GDM1 (cell line): ENCODE data around the gene CERS6.
"Not testable (repeated sequence)": the region's sequence is repeated elsewhere in the genome, so short reads cannot be mapped to it uniquely, and the experiment has no call there.

ENCODE experiments used
- DNase-seq: peaks from one replicate; lab custom pipeline; 2025; lab: John Stamatoyannopoulos, UW

Gene CERS6, protein sequence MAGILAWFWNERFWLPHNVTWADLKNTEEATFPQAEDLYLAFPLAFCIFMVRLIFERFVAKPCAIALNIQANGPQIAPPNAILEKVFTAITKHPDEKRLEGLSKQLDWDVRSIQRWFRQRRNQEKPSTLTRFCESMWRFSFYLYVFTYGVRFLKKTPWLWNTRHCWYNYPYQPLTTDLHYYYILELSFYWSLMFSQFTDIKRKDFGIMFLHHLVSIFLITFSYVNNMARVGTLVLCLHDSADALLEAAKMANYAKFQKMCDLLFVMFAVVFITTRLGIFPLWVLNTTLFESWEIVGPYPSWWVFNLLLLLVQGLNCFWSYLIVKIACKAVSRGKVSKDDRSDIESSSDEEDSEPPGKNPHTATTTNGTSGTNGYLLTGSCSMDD

DNA sequence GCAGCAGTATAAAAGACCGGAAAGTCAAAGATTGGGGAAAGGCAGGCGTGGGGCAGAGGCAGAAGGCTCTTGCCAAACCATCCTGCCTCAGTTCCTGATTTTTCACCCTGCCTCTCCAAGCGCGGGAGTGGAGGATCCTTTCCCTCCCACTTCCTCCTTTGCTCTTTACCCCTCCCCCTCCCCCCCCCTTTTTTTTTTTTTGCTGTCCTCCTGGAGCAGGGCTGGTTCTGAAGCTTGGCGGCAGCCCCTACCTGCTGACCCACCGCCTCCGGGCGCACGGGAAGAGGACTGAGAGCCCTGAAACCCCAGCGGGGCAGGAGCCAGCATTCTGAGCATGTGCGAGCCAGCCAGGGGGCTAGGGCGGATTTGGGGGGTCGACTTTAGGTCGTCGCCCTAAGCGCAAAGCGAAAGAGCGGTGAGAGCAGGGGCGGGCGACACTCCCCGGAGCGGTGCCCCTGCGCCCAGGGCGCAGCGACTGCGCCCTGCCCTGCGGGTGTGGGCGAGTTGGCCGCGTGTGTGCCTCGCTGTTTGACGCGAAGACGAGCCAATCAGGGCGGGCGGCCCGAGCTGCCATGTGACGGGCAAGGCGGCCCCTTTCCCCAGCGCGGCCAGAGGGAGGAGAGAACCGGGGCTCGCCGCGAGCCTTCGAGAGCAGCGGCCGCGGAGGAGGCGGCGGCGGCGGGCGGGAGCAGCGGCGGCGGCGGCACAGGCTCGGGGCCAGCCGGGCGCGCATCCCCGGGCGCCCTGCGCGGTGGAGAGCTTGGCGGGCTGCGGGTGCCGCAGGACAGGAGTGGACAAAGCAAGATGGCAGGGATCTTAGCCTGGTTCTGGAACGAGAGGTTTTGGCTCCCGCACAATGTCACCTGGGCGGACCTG, at the start of gene CERS6:
CERS6 (plus strand) TSS at position 628 of the 876 bp plus-strand sequence; CDS start at position 805, 177 bp downstream.
- DNase-seq: peak; percentile 93

DNA sequence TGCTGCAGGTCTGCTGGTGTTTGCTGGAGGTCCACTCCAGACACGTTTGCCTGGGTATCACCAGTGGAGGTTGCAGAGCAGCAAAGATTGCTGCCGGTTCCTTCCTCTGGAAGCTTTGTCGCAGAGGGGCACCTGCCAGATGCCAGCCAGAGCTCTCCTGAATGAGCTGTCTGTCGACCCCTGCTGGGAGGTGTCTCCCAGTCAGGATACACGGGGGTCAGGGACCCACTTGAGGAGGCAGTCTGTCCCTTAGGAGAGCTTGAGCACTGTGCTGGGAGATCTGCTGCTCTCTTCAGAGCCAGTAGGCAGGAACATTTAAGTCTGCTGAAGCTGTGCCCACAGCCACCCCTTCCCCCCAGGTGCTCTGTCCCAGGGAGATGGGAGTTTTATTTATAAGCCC, 43.8 kb upstream of the CERS6 start:
- DNase-seq: not testable (repeated sequence)

DNA sequence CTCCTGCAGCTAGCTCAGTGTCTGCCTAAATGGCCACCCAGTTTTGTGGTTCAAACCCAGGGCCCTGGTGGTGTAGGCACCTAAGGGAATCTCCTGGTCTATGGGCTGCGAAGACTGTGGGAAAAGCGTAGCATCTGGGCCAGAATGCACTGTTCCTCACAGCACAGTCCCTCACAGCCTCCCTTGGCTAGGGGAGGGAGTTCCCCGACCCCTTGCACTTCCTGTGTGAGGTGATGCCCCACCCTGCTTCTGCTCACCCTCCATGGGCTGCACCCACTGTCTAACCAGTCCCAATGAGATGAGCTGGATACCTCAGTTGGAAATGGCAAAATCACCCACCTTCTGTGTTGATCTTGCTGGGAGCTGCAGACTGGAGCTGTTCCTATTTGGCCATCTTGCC, 43.0 kb upstream of the CERS6 start:
- not testable (repeated sequence) for DNase-seq

DNA sequence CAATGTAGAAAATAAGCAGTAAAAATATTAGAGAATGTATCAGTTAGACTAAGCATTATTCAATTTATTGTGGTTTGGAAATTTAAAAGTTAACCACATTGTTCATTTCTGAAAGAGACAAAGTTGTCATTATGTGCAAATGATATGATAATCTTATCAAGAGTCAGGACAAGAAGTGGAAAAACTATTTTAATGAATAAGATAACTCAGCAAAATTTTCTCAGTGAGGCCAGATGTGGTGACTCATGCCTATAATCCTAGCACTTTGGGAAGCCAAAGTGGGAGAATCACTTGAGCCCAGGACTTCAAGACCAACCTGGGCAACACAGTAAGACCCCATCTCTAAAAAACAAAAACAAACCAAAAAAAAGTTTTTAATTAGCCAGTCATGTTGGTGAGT, 39.5 kb upstream of the CERS6 start:
- no peak for DNase-seq

DNA sequence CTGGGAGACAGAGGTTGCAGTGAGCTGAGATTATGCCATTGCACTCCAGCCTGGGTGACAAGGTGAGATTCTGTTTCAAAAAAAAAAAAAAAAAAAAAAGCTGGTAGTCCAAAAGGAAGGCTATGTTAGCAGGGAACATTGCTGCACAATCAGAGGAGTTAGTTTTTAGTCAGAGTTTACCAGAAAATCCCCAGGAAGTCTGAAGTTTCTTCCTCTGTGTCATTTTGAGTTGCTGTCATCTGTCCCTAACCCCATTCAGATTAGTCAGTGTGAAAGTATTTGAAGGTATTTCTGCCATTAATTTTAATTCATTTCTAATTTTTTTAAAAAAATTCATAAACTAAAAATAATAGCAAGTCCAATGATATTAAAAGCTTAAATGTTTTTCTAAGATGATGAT, 33.5 kb upstream of the CERS6 start:
- DNase-seq: no peak

DNA sequence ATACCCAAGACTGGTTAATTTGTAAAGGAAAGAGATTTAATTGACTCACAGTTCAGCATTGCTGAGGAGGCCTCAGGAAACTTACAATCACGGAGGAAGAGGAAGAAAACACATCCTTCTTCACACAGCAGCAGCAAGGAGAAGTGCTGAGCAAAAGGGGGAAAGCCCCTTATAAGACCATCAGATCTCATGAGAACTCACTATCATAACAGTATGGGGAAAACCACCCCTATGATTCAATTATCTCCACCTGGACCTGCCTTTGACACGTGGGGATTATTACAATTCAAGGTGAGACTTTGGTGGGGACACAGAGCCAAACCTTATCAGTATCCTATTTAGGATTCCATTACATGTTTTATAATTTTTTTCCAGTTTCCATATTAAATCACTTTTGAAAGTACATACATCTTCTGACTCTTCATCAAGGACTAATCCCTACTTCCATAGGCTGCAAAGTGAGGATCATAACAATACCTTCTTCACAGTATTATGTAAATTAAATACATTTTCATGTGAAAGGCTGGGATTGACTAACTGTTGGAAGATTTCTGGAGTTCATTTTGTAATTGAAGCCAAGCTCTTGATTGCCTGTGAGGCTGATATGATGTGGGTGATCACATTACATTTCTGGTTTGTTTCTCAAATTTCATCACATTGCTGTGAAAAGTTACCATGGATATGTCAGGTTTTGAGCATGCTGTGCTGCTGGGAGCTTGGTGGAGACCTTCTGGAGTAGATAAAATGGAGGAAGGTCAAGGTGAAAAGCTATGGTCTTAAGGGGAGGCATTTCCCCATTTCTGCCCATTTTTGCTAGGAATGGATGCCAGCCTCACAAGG, 31.7 kb upstream of the CERS6 start:
- no peak for DNase-seq

DNA sequence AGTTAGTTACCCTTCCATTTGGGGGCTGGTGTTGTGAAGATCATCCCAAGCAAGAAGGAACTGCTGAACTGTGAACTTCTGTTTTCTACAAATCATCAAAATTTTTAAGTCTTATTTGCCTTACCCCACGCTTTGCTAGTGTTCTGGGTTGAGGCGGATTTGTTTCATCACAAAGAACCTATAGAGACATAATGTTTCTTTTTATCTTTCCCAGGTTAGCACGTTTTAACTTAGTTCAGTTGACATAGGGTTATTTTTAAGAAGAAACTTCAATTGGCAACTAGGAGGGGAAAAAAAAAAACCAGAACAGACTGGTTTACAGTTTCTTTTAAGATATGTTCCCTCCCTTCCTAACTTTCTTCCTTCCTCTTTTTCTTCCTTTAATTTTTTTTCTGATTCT, 31.1 kb upstream of the CERS6 start:
- no peak for DNase-seq

DNA sequence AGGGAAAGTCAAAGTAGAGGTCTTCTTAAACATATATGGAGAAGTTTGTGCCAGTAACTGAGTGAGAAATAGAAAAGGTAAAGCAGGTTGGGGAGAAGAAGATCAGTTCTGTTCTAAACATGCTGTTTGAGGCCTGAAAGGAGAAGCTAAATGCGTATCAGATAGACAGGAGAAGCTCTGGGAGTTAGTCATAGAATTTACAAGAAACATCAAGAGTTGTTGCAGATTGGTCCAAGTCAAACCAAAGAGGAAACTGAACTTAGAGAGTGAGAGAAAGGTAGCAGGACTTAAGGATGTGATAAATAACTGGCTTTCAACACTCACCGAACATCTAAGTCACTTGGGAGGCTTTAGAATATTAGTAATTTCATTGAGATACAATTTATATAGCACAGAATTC, 29.2 kb upstream of the CERS6 start:
- no peak for DNase-seq

DNA sequence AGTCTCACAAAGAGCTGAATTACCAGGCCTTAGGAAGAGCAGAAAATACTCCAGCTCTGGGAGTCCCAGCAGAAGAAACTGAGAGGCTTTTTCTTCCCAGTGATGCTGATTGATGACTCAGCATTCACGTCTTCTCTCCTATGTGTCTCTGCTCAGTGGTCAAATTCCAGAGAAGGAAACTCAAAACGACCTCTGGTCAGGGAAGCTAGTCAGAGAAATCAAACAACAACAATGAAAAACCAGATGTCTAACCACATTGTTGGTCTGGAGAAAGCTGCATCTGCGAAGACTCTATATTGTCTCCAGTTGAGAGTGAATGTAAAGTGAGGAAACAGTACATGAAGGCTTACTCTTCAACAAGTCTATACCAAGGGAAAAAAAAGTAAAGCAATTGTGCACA, 28.6 kb upstream of the CERS6 start:
- no peak for DNase-seq

DNA sequence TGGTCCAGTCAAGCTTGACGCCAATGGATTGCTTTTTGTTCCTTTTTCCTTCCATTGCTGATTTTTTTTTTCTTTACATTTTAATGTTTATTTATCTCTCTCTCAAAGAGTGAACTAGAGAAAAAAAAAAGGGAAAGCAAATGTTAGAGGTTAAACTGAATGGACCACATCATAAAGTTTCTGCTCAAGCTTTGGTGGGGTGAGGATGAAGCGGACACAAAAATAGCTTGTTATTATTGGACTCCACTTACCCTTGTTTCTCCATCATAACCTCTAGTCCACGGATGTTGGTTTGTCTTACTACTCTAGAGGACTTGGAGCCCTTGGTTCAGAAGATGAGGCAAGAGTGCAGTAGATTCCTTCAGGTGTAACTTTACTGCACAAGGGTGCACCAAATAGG, 27.6 kb upstream of the CERS6 start:
- DNase-seq: no peak

DNA sequence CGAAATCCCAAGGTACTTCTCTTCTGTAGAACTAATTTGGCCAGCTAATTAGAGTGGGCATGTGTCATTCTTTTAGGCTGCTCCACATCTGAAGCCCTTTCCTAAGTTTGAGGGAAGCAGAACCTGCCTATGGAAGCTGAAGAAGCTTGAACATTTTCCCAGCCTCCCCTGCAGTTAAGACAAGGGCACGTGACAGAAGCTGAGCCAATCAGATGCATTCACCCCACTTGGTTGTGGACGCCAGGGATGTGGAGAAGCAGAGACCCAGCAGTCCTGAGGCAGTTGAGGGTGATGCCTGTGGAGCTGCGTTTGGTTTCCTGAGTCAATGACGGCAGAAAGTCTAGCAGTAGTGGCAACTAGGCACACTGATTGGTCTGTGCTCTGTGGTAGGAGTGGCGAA, 26.1 kb upstream of the CERS6 start:
- no peak for DNase-seq

DNA sequence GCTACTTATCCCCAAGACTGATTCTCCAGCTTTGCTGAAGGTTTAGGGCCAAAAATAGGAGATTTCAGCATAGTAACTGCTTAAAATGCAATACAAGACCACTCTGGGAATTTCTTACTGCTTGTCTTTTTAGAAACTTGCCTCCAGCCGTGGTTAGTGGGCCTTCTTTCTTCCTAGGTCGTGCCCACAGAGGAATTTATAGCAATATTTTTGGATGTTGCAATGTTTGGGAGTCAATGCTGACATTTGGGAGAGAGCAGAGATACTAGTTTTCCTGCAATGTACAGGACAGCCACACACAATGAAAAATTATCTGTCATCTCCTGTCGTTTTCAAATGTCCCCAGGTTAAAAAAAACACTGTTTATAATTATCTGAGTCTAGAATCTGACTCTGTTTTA, 25.6 kb upstream of the CERS6 start:
- DNase-seq: no peak

DNA sequence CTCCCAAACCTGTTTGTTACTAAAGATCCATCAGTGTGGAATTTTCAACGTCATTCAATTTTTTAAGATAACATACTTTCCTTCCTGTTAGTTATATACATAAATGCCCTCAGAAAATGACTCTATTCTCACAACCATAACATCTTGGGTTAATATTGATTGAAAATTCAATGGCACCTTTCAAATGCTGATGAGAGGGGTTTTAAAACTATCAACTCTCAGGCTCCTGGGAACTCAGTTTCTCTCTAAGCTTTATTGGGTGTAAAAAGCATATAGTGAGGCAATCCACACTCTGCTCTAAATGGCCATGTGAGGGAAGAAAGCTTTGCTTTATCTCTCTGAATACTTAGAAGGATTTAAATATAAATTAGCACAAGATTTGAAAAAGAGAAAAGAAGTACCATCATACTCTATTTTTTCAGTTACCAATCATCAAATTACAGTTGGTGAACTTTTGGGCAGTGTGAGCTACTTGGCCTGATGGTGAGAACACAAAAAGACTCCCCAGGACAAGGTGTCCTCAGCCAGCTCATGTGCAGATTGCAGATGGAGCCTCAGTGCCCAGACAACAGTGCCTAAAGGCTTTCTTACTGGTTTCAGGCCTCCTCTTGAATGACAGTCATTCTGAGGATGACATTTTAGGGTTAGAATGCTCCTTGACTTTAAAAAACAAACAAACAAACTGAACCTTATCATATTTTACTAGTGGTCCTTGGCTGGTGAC, 24.6 kb upstream of the CERS6 start:
- DNase-seq: no peak

DNA sequence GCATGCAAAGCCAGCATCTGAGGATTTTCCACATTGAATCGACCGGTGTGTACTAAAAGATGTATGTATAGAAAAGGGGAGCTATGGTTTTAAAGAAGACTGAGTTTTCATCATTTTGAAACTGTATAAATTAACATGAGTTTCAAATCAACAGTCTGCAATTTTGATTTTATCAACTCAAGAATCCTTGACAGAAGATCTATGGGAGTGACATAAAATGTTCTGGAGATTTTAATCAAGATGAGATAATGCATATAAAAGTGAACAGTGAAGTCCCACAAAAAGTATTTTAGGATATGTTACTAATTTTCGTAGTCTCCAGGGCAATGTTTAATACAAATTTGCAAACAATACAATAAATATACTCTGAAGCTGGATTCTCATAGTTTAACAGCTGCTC, 24.0 kb upstream of the CERS6 start:
- DNase-seq: no peak

DNA sequence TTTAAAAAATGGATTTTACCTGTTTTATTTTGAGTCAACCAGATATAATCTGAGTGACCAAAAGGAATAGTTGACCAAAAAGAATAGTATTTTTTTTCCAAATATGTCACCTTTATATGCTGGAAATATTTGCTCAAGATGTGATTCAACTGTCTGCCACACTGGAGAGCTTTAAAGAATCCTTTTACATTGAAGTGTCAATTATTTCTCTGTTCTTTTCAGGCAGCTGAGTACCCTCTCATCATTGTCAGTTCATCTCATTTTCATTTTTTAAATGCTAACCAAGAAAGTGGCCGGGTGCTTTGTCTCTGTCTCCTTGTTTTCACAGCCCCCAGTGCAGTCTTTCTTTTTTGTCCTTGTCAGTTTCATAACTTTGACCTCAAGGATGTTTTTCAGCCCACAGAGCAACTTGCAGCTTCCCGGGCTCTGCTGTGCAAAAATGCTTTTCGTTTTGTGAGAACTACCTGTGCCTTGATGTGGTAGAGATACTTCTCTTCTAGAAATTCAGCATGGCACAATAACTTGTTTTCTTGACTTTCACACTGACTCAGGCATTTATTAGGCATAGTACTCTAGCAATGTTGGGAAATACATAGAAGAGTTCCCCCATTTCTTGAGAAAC, 23.4 kb upstream of the CERS6 start:
- no peak for DNase-seq

DNA sequence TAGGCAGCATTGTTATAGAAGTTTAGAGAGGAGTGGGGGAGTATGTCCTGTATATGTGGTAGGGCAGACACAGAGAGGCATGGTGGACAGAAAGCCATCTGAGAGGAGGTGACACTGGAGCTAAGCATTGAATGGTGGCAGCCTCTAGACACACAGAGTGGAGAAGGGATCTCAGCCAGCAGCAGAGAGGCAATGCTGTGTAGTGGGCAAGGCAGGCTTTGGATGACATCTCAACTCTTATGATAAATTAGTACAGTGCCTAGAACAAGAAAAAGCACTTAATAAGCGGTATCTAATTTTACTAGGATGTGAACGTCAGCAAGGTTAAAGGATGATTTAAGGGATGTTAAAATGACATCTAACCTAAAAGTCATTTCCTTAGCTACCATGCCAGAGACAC, 22.5 kb upstream of the CERS6 start:
- no peak for DNase-seq

DNA sequence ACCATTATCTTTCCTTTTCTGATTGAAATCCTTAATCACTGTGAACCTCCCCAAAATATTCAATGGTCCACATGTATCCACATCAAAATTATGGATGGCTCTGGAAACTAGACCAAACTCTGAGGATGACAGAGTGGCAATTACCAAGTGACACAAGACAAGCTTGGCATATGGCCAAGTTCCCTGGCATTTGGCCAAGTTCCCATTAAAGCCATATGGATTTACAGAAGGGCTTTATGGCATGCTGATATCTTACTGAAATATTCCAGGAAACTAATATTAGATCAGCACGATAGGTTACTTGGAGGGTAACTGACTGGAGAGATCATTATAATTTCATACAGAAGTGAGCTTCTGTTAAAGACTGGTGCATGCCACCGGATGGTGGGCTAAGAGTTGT, 21.9 kb upstream of the CERS6 start:
- DNase-seq: no peak

DNA sequence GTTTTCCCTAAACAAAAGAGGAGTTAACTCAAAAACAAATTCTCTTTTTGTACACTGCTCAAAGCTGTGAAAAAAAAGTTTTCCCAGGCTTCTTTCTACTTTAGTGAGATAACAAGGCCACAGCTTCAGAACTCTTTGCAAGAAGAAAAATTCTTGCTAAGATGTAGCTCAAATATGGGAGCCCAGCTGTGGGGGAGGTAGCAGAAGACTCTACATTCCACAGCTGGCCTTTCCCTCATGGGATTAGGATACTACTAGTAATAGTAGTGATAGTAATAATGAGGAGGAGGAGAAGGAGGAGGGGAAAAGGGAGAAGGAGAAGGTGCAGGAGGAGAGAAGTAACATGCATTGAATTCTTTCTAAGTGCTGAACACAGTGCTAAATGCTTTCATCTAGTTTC, 19.2 kb upstream of the CERS6 start:
- no peak for DNase-seq

DNA sequence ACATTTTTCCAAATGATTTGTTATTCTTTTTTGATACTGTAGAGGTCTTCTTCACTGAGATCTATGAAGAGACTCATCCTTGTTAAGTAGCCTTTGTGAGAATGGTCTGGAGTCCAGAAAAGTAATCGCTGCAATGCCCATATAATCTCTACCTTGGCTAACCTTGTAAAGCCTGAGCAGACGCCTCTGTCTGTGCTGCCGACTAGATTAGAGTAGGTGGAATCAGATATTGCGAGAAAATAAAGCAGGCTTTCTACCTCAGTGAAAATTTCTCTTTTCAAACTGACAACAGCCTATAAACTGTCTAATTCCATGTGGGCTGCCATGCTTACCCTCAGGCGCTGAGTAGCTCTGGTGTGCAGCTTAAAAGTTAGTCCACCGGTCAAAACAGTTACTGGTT, 17.5 kb upstream of the CERS6 start:
- DNase-seq: no peak

DNA sequence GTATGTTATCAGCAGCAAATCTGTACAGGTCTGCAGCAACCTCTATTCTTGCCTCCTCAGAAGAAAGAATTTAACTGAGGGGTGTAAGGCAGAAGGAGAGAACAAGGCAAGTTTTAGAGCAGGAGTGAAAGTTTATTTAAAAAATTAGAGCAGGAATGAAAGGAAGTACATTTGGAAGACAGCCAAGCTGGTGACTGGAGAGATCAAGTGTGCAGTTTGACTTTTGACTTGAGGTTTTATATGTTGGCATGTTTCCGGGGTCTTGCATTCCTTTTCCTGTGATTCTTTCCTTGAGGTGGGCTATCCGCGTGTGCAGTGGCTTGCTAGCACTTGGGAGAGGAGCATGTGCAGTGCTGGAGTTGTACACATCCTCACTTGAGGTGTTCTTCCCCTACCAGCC, 16.5 kb upstream of the CERS6 start:
- DNase-seq: no peak

DNA sequence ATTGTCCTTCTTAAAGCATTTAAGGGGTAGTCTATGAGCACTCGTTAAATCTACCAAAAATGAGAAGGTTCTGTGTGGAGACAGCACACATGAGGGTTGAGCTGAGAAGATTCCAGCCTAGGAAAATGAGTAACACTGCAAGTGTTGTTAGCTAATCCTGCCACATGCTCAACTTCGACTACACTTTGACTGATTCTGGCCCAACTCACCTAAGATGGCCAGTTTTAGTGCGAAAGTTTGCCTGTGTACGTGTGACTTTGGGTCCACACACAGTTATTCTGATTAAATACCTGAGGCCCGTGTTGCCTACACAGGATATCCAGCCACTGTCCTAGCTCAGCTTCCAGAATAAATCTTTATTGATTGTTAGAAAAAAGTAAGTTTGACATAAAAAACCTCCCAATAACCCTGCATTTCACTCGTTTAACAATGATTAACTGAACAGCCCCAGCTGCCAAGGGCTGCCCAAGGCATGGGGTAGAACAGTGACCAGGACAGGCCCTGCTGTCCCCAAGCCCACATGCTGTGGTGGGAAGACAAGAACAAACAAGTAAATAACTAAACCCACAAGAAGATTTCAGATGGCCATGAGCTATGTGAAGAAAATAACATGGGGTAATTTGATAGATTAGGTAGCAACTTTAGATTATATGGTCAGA, 14.7 kb upstream of the CERS6 start:
- no peak for DNase-seq
